ENCODE measurements around the gene ZCWPW1. TPM values are rescaled to one million over a fixed set of nuclear protein-coding genes. Genes with fewer than 3 reads are reported as not detected.
"Not testable (repeated sequence)": the region's sequence is repeated elsewhere in the genome, so short reads cannot be mapped to it uniquely, and the experiment has no call there.

The ZCWPW1 gene
- total RNA-seq, 1 experiment from 2014 or later, result 0.45 TPM

- no TSS peak for BruUV-seq (replicated peaks)
- intact Hi-C loops (cut with micrococcal nuclease; ENCODE audit: unreplicated experiment), result no loop called here
- Histone ChIP-seq H3K4me1 (ENCODE audit: insufficient read depth, low read length, poor library complexity, severe bottlenecking) (no peaks in the 10 kb centered on the region), H3K4me3 (ENCODE audit: low read depth, low read length, poor library complexity, severe bottlenecking) (no peak overlapping the region), H3K27ac (ENCODE audit: low read depth, low read length, poor library complexity, severe bottlenecking) (no peak overlapping the region), H3K27me3 (replicated peaks; ENCODE audit: insufficient read depth, low read depth, low read length, poor library complexity) (no peaks in the 10 kb centered on the region), H3K9me3 (ENCODE audit: low read depth, low read length, poor library complexity, severe bottlenecking) (no peaks in the 10 kb centered on the region), H3K36me3 (ENCODE audit: insufficient read depth, low read length, poor library complexity, severe bottlenecking) (no peaks in the 10 kb centered on the region)
- CTCF ChIA-PET, result interaction anchor here (0.7 kb wide), 2 partner anchors 21 to 115 kb away, joined by 4 to 9 read pairs; no protein-coding TSS in a partner anchor
- DNase-seq (ENCODE audit: low spot score), result no peak
- POLR2A ChIA-PET (ENCODE audit: low non-redundant PET), result no interaction called here
- TF ChIP-seq, protein P1, sequence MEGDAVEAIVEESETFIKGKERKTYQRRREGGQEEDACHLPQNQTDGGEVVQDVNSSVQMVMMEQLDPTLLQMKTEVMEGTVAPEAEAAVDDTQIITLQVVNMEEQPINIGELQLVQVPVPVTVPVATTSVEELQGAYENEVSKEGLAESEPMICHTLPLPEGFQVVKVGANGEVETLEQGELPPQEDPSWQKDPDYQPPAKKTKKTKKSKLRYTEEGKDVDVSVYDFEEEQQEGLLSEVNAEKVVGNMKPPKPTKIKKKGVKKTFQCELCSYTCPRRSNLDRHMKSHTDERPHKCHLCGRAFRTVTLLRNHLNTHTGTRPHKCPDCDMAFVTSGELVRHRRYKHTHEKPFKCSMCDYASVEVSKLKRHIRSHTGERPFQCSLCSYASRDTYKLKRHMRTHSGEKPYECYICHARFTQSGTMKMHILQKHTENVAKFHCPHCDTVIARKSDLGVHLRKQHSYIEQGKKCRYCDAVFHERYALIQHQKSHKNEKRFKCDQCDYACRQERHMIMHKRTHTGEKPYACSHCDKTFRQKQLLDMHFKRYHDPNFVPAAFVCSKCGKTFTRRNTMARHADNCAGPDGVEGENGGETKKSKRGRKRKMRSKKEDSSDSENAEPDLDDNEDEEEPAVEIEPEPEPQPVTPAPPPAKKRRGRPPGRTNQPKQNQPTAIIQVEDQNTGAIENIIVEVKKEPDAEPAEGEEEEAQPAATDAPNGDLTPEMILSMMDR (conservative IDR thresholded peaks at IDR 0.05; ENCODE audit: low read depth, low read length), result no peak
- no peak for TF ChIP-seq EZH2 (IDR thresholded peaks at IDR 0.05; ENCODE audit: borderline replicate concordance, low read depth, low read length, poor library complexity, severe bottlenecking)
Measured at GRCh38 chr7:100455206-100455605, 26.7 kb upstream of the ZCWPW1 start.

DNA sequence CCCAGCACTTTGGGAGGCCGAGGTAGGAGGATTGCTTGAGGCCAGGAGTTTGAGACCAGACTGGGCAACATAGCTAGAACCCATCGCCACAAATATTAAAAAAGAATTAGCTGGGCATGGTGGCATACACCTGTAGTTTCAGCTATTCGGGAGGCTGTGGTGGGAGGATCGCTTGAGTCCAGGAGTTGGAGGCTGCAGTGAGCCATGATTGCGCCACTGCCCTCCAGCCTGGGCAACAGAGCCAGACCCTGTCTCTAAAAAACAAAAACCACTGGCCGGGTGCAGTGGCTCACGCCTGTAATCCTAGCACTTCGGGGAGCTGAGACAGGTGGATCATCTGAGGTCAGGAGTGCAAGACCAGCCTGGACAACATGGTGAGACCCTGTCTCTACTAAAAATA is 25.4 kb upstream of the ZCWPW1 start:
- H3K27me3 ChIP-seq (replicated peaks; ENCODE audit: insufficient read depth, low read depth, low read length, poor library complexity); intact Hi-C loops (cut with micrococcal nuclease; ENCODE audit: unreplicated experiment); H3K4me1 ChIP-seq (ENCODE audit: insufficient read depth, low read length, poor library complexity, severe bottlenecking); H3K27ac ChIP-seq (ENCODE audit: low read depth, low read length, poor library complexity, severe bottlenecking); H3K4me3 ChIP-seq (ENCODE audit: low read depth, low read length, poor library complexity, severe bottlenecking); DNase-seq (ENCODE audit: low spot score); H3K36me3 ChIP-seq (ENCODE audit: insufficient read depth, low read length, poor library complexity, severe bottlenecking); H3K9me3 ChIP-seq (ENCODE audit: low read depth, low read length, poor library complexity, severe bottlenecking); BruUV-seq (replicated peaks): not testable (repeated sequence)
- ChIA-PET CTCF (interaction anchor here (0.8 kb wide), 1 partner anchor 12 kb away, joined by 3 read pairs; no protein-coding TSS in a partner anchor), POLR2A (ENCODE audit: low non-redundant PET) (interaction anchor here (0.5 kb wide), 1 partner anchor 938 kb away, joined by 3 read pairs; no protein-coding TSS in a partner anchor)

DNA sequence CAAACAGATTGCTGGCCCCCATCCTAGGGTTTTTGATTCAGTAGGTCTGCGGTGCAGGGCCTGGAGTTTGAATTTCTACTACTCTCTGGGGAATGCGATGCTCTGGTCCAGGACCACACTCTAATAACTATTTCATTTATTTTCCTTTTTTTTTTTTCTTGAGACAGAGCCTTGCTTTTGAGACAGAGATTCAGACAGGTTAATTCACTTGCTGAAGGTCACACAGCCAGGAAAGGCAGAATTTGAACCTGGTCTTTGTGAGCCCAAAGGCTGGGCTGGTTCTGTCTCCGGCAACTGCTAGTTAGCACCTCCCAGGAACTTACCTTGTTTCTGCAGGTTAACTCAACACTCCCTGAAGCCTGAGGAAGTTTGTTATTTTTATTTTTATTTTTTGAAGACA is 24.0 kb upstream of the ZCWPW1 start:
- no TSS peak for BruUV-seq (replicated peaks)
- H3K4me3 ChIP-seq (ENCODE audit: low read depth, low read length, poor library complexity, severe bottlenecking), result no peak overlapping the region
- no peaks in the 10 kb centered on the region for H3K36me3 ChIP-seq (ENCODE audit: insufficient read depth, low read length, poor library complexity, severe bottlenecking)
- H3K27ac ChIP-seq (ENCODE audit: low read depth, low read length, poor library complexity, severe bottlenecking), result no peak overlapping the region
- CTCF ChIA-PET, result interaction anchor here (0.6 kb wide), 1 partner anchor 318 kb away, joined by 13 read pairs; no protein-coding TSS in a partner anchor
- H3K4me1 ChIP-seq (ENCODE audit: insufficient read depth, low read length, poor library complexity, severe bottlenecking), result no peaks in the 10 kb centered on the region
- no peaks in the 10 kb centered on the region for H3K27me3 ChIP-seq (replicated peaks; ENCODE audit: insufficient read depth, low read depth, low read length, poor library complexity)
- intact Hi-C loops (cut with micrococcal nuclease; ENCODE audit: unreplicated experiment), result no loop called here
- POLR2A ChIA-PET (ENCODE audit: low non-redundant PET), result no interaction called here
- no peaks in the 10 kb centered on the region for H3K9me3 ChIP-seq (ENCODE audit: low read depth, low read length, poor library complexity, severe bottlenecking)
- no peak for DNase-seq (ENCODE audit: low spot score)
- no peak for TF ChIP-seq EZH2 (IDR thresholded peaks at IDR 0.05; ENCODE audit: borderline replicate concordance, low read depth, low read length, poor library complexity, severe bottlenecking)
- TF ChIP-seq, protein P1 (conservative IDR thresholded peaks at IDR 0.05; ENCODE audit: low read depth, low read length), result no peak

- DNase-seq (ENCODE audit: low spot score), result no peak
- BruUV-seq (replicated peaks), result no TSS peak
- TF ChIP-seq, protein P1 (conservative IDR thresholded peaks at IDR 0.05; ENCODE audit: low read depth, low read length), result no peak
- no peak for TF ChIP-seq EZH2 (IDR thresholded peaks at IDR 0.05; ENCODE audit: borderline replicate concordance, low read depth, low read length, poor library complexity, severe bottlenecking)
- CTCF ChIA-PET, result interaction anchor here (0.6 to 0.7 kb wide), 2 partner anchors 68 to 110 kb away, joined by 4 read pairs; no protein-coding TSS in a partner anchor
- intact Hi-C loops (cut with micrococcal nuclease; ENCODE audit: unreplicated experiment), result no loop called here
- Histone ChIP-seq H3K4me3 (ENCODE audit: low read depth, low read length, poor library complexity, severe bottlenecking) (no peak overlapping the region), H3K4me1 (ENCODE audit: insufficient read depth, low read length, poor library complexity, severe bottlenecking) (no peaks in the 10 kb centered on the region), H3K36me3 (ENCODE audit: insufficient read depth, low read length, poor library complexity, severe bottlenecking) (no peaks in the 10 kb centered on the region), H3K9me3 (ENCODE audit: low read depth, low read length, poor library complexity, severe bottlenecking) (no peaks in the 10 kb centered on the region), H3K27ac (ENCODE audit: low read depth, low read length, poor library complexity, severe bottlenecking) (no peak overlapping the region), H3K27me3 (replicated peaks; ENCODE audit: insufficient read depth, low read depth, low read length, poor library complexity) (no peaks in the 10 kb centered on the region)
- POLR2A ChIA-PET (ENCODE audit: low non-redundant PET), result no interaction called here
Measured at GRCh38 chr7:100449190-100449795, 20.8 kb upstream of the ZCWPW1 start.

DNA sequence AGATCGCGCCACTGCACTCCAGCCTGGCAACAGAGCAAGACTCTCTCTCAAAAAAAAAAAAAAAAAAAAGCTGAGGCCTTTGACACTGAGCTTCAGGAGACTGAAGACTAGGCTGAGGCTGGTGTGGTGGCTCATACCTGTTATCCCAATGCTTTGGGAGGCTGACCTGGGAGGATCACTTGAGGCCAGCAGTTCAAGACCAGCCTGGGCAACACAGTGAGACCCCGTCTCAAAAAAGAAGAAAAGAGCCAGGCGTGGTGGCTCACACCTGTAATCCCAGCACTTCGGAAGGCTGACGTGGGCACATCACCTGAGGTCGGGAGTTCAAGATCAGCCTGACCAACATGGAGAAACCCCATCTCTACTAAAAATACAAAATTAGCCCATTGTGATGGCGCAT is 18.9 kb upstream of the ZCWPW1 start:
- CTCF ChIA-PET, result interaction anchor here (0.6 kb wide), 1 partner anchor 275 kb away, joined by 4 read pairs; no protein-coding TSS in a partner anchor
- DNase-seq (ENCODE audit: low spot score); POLR2A ChIA-PET (ENCODE audit: low non-redundant PET); H3K4me3 ChIP-seq (ENCODE audit: low read depth, low read length, poor library complexity, severe bottlenecking); H3K27ac ChIP-seq (ENCODE audit: low read depth, low read length, poor library complexity, severe bottlenecking); BruUV-seq (replicated peaks); H3K4me1 ChIP-seq (ENCODE audit: insufficient read depth, low read length, poor library complexity, severe bottlenecking); H3K9me3 ChIP-seq (ENCODE audit: low read depth, low read length, poor library complexity, severe bottlenecking); H3K27me3 ChIP-seq (replicated peaks; ENCODE audit: insufficient read depth, low read depth, low read length, poor library complexity); H3K36me3 ChIP-seq (ENCODE audit: insufficient read depth, low read length, poor library complexity, severe bottlenecking); intact Hi-C loops (cut with micrococcal nuclease; ENCODE audit: unreplicated experiment): not testable (repeated sequence)

Measured in A673 (cell line).